ENCODE results near the gene HHAT.
"Not testable (repeated sequence)": the region's sequence is repeated elsewhere in the genome, so short reads cannot be mapped to it uniquely, and the experiment has no call there.

The HHAT gene

GRCh38 chr1:210657806-210658205 lies 329.1 kb downstream of the HHAT start:
- TF ChIP-seq MAX (IDR thresholded peaks at IDR 0.05; ENCODE audit: low read depth, low read length) (no peak), CTCF (IDR thresholded peaks at IDR 0.05; ENCODE audit: low read depth, low read length) (no peak), POLR2A (IDR thresholded peaks at IDR 0.05; ENCODE audit: extremely low read depth, insufficient read length) (no peak), MYC (IDR thresholded peaks at IDR 0.05; ENCODE audit: low read depth, low read length) (no peak)
- DNase-seq (ENCODE audit: low read depth), result no peak
- no peak overlapping the region for H3K4me3 ChIP-seq (ENCODE audit: low read depth, low read length)

GRCh38 chr1:210661520-210661919 lies 332.8 kb downstream of the HHAT start:
- not testable (repeated sequence) for H3K4me3 ChIP-seq (ENCODE audit: low read depth, low read length); DNase-seq (ENCODE audit: low read depth)

GRCh38 chr1:210662291-210663050 lies 333.8 kb downstream of the HHAT start:
- no peak for TF ChIP-seq MYC (IDR thresholded peaks at IDR 0.05; ENCODE audit: low read depth, low read length)
- no peak for TF ChIP-seq POLR2A (IDR thresholded peaks at IDR 0.05; ENCODE audit: extremely low read depth, insufficient read length)
- TF ChIP-seq CTCF (IDR thresholded peaks at IDR 0.05; ENCODE audit: low read depth, low read length), result no peak
- no peak for TF ChIP-seq MAX (IDR thresholded peaks at IDR 0.05; ENCODE audit: low read depth, low read length)
- no peak overlapping the region for H3K4me3 ChIP-seq (ENCODE audit: low read depth, low read length)
- DNase-seq (ENCODE audit: low read depth), result no peak

GRCh38 chr1:210663730-210664573 lies 335.2 kb downstream of the HHAT start:
- TF ChIP-seq POLR2A (IDR thresholded peaks at IDR 0.05; ENCODE audit: extremely low read depth, insufficient read length), result no peak
- TF ChIP-seq MAX (IDR thresholded peaks at IDR 0.05; ENCODE audit: low read depth, low read length), result no peak
- TF ChIP-seq CTCF (IDR thresholded peaks at IDR 0.05; ENCODE audit: low read depth, low read length), result no peak
- no peak for TF ChIP-seq MYC (IDR thresholded peaks at IDR 0.05; ENCODE audit: low read depth, low read length)
- no peak for DNase-seq (ENCODE audit: low read depth)
- no peak overlapping the region for H3K4me3 ChIP-seq (ENCODE audit: low read depth, low read length)

GRCh38 chr1:210669951-210670350 lies 341.2 kb downstream of the HHAT start:
- no peak for DNase-seq (ENCODE audit: low read depth)
- TF ChIP-seq MYC (IDR thresholded peaks at IDR 0.05; ENCODE audit: low read depth, low read length), result no peak
- no peak for TF ChIP-seq CTCF (IDR thresholded peaks at IDR 0.05; ENCODE audit: low read depth, low read length)
- TF ChIP-seq MAX (IDR thresholded peaks at IDR 0.05; ENCODE audit: low read depth, low read length), result no peak
- TF ChIP-seq POLR2A (IDR thresholded peaks at IDR 0.05; ENCODE audit: extremely low read depth, insufficient read length), result no peak
- no peak overlapping the region for H3K4me3 ChIP-seq (ENCODE audit: low read depth, low read length)

- TF ChIP-seq POLR2A (IDR thresholded peaks at IDR 0.05; ENCODE audit: extremely low read depth, insufficient read length), result no peak
- TF ChIP-seq MAX (IDR thresholded peaks at IDR 0.05; ENCODE audit: low read depth, low read length), result no peak
- TF ChIP-seq CTCF (IDR thresholded peaks at IDR 0.05; ENCODE audit: low read depth, low read length), result no peak
- no peak for TF ChIP-seq MYC (IDR thresholded peaks at IDR 0.05; ENCODE audit: low read depth, low read length)
- no peak overlapping the region for H3K4me3 ChIP-seq (ENCODE audit: low read depth, low read length)
- no peak for DNase-seq (ENCODE audit: low read depth)
Observed at GRCh38 chr1:210674151-210674550, 345.4 kb downstream of the HHAT start.
